Loucy (cell line): ENCODE measurements around the gene FMNL2.

ENCODE experiments used
- H2AFZ ChIP-seq: fragments of 200-600 bp; sonication (generic); 2 replicates; pipeline ENCODE4 v1.6.0; 2016; ENCODE audit warnings: antibody characterized with exemption, mild to moderate bottlenecking, low read length, moderate library complexity
- H3F3A ChIP-seq: fragments of 200-600 bp; 2 replicates; pipeline ENCODE4 v1.6.0; 2016; ENCODE audit warnings: antibody characterized with exemption, low read depth, mild to moderate bottlenecking
- H3K27me3 ChIP-seq: fragments of 200-600 bp; sonication (generic); 2 replicates; pipeline ENCODE4 v1.6.1; 2014; ENCODE audit warnings: low read length, mild to moderate bottlenecking; ENCODE audit not compliant: insufficient read depth, poor library complexity, severe bottlenecking
- H3K36me3 ChIP-seq: fragments of 200-600 bp; sonication (generic); 2 replicates; pipeline ENCODE4 v1.6.1; 2016; ENCODE audit warnings: low read length; ENCODE audit not compliant: insufficient read depth
- H3K4me1 ChIP-seq: fragments of 200-600 bp; sonication (generic); 2 replicates; pipeline ENCODE4 v1.5.1; 2014; ENCODE audit warnings: low read length, mild to moderate bottlenecking; ENCODE audit not compliant: insufficient read depth, poor library complexity, severe bottlenecking
- H3K4me2 ChIP-seq: fragments of 200-600 bp; sonication (generic); 2 replicates; pipeline ENCODE4 v1.6.0; 2014; ENCODE audit warnings: antibody characterized with exemption, low read length, low read depth, mild to moderate bottlenecking; ENCODE audit not compliant: poor library complexity, severe bottlenecking
- H3K4me3 ChIP-seq: fragments of 200-600 bp; sonication (generic); 2 replicates; pipeline ENCODE4 v1.5.1; 2014; ENCODE audit warnings: low read length, mild to moderate bottlenecking, mixed read lengths; ENCODE audit not compliant: poor library complexity, severe bottlenecking
- H3K79me2 ChIP-seq: fragments of 200-600 bp; sonication (generic); 2 replicates; pipeline ENCODE4 v1.6.1; 2014; ENCODE audit warnings: low read length; ENCODE audit not compliant: insufficient read depth
- H3K9ac ChIP-seq: fragments of 200-600 bp; sonication (generic); 2 replicates; pipeline ENCODE4 v1.6.0; 2014; ENCODE audit warnings: mild to moderate bottlenecking, low read depth, low read length, moderate library complexity; ENCODE audit not compliant: poor library complexity, severe bottlenecking
- H3K9me2 ChIP-seq: fragments of 200-600 bp; sonication (generic); replicated peaks from 2 replicates; pipeline ENCODE4 v1.6.1; 2016; ENCODE audit warnings: low read depth, low read length, mixed read lengths
- H3K9me3 ChIP-seq: fragments of 200-600 bp; sonication (generic); 2 replicates; pipeline ENCODE4 v1.6.1; 2014; ENCODE audit warnings: mild to moderate bottlenecking, antibody characterized with exemption, low read length, low read depth; ENCODE audit not compliant: insufficient read depth
- H4K20me1 ChIP-seq: fragments of 200-600 bp; sonication (generic); 2 replicates; pipeline ENCODE4 v1.6.0; 2014; ENCODE audit warnings: antibody characterized with exemption, low read length, mild to moderate bottlenecking; ENCODE audit not compliant: insufficient read depth, poor library complexity, severe bottlenecking
- EZH2phosphoT487 ChIP-seq: fragments of 200-600 bp; IDR thresholded peaks from 2 replicates; pipeline ENCODE4 v1.6.1; 2018; ENCODE audit warnings: antibody characterized with exemption, mild to moderate bottlenecking, moderate library complexity, borderline replicate concordance
- TF ChIP-seq, protein P1 (sequence below): fragments of 200-600 bp; sonication (generic); conservative IDR thresholded peaks from 2 replicates; pipeline ENCODE4 v1.5.1; 2014; ENCODE audit warnings: mild to moderate bottlenecking, antibody characterized with exemption, low read length

FMNL2 gene

DNA sequence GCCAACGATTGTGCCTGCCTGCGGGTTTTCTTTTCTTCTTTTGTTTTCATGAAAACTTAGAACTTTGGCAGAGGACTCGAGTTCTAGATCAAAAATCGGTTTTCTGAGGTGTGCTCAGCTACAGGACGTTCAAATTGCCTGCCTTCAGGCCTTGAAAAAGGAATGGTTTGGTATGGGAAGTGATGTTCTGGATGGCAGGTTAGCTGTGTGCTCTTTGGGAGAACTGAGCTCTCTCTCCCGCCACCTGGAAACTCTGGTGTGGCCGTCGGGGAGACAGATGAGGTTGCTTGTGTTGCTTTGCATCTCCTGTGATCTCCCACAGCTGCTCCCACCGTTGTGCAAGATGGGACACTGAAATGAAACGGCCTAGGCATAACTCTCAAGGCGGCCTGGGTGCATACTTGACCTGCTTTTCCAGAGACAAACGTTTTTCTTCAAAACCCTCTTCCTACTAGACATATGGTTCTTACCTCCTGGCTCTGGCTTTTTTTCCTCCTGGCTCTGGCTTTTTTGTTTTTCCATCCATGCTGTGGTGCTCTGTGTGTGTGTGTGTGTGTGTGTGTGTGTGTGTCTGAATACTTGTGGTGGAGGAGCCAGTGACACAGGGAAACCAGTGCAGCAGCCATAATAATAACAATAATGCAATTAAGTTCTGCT is 2.0 kb downstream of the FMNL2 start:
- Histone ChIP-seq H2AFZ (no peak overlapping the region), H3K9me2 (no peaks in the 10 kb centered on the region), H3K9ac (no peak overlapping the region), H3K9me3 (no peaks in the 10 kb centered on the region), H4K20me1 (no peaks in the 10 kb centered on the region), H3K36me3 (no peaks in the 10 kb centered on the region), H3K4me1 (no peaks in the 10 kb centered on the region), H3K79me2 (no peaks in the 10 kb centered on the region), H3K4me3 (no peak overlapping the region), H3K27me3 (no peaks in the 10 kb centered on the region), H3F3A (no peaks in the 10 kb centered on the region), H3K4me2 (no peak overlapping the region)
- no peak for TF ChIP-seq EZH2phosphoT487
- TF ChIP-seq, protein P1, sequence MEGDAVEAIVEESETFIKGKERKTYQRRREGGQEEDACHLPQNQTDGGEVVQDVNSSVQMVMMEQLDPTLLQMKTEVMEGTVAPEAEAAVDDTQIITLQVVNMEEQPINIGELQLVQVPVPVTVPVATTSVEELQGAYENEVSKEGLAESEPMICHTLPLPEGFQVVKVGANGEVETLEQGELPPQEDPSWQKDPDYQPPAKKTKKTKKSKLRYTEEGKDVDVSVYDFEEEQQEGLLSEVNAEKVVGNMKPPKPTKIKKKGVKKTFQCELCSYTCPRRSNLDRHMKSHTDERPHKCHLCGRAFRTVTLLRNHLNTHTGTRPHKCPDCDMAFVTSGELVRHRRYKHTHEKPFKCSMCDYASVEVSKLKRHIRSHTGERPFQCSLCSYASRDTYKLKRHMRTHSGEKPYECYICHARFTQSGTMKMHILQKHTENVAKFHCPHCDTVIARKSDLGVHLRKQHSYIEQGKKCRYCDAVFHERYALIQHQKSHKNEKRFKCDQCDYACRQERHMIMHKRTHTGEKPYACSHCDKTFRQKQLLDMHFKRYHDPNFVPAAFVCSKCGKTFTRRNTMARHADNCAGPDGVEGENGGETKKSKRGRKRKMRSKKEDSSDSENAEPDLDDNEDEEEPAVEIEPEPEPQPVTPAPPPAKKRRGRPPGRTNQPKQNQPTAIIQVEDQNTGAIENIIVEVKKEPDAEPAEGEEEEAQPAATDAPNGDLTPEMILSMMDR: no peak

DNA sequence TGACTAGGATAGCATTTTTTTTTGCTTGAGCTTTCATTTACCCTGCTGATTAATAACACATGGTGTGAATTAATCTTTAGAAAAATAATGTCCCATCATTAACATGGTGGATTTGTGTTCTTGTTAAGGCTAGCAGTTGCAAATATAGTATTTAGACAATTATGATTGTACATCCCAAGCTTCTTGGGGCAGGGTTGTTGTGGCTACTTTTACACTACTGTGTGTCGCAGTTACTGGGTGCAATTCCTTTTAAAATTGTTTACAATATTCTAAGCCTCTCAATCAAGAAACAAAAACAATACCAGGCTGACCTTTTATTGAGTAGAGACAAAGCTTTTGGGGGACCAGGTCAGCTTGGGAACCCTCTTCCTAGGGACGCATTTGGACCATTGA is 2.5 kb downstream of the FMNL2 start:
- Histone ChIP-seq H3K36me3 (no peaks in the 10 kb centered on the region), H3K4me3 (no peak overlapping the region), H3K79me2 (no peaks in the 10 kb centered on the region), H3K4me1 (no peaks in the 10 kb centered on the region), H4K20me1 (no peaks in the 10 kb centered on the region), H3F3A (no peaks in the 10 kb centered on the region), H2AFZ (no peak overlapping the region), H3K9me3 (no peaks in the 10 kb centered on the region), H3K27me3 (no peaks in the 10 kb centered on the region), H3K4me2 (no peak overlapping the region), H3K9ac (no peak overlapping the region), H3K9me2 (no peaks in the 10 kb centered on the region)
- TF ChIP-seq, protein P1: no peak
- no peak for TF ChIP-seq EZH2phosphoT487

DNA sequence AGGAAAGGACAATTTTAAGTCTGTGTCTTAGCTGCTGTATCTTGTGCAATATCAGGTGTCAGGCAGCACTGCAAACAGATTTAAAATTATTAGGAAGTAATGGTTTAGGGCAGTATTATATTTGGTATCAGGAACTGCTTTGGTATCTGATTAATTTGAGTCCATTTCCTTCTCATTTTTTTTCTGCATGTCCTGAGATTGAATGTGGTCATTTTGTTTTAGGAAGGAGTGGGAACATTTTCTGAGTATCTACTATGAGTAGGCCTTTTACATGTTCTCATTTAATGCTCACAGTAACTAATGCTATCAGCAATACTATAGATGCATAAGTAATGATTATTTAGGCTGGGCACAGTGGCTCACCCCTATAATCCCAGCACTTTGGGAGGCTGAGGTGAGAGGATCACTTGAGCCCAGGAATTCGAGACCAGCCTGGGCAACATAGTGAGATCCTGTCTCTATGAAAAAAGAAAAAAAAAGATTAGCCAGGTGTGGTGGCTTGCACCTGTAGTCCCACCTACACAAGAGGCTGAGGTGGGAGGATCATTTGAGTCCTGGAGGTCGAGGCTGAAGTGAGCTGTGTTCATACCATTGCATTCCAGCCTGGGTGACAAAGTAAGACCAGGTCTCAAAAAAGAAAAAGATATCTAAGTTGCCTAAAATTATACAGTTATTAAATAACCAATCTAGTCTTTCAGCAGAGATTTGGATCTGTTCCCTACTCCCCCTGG is 4.7 kb downstream of the FMNL2 start:
- Histone ChIP-seq H3K36me3 (no peaks in the 10 kb centered on the region), H3K4me1 (no peaks in the 10 kb centered on the region), H4K20me1 (no peaks in the 10 kb centered on the region), H3K4me2 (no peak overlapping the region), H3K9me3 (no peaks in the 10 kb centered on the region), H3F3A (no peaks in the 10 kb centered on the region), H3K79me2 (no peaks in the 10 kb centered on the region), H3K4me3 (no peak overlapping the region), H3K9me2 (no peaks in the 10 kb centered on the region), H2AFZ (no peak overlapping the region), H3K9ac (no peak overlapping the region), H3K27me3 (no peaks in the 10 kb centered on the region)
- TF ChIP-seq EZH2phosphoT487: no peak
- TF ChIP-seq, protein P1: no peak
